WTC11 (cell line): ENCODE results near the gene SMC5.

Experiments
- AFF4 ChIP-seq: sonication (generic); formaldehyde crosslinking; IDR thresholded peaks from 2 replicates; pipeline ENCODE4 v1.8.1; 2023; ENCODE audit warnings: mild to moderate bottlenecking, missing genetic modification reagents, borderline replicate concordance
- PRRX2 ChIP-seq: fragments of 250-450 bp; sonication (Bioruptor Pico); IDR thresholded peaks from 2 replicates; pipeline ENCODE4 v1.8.0; 2021; ENCODE audit warnings: mild to moderate bottlenecking

DNA sequence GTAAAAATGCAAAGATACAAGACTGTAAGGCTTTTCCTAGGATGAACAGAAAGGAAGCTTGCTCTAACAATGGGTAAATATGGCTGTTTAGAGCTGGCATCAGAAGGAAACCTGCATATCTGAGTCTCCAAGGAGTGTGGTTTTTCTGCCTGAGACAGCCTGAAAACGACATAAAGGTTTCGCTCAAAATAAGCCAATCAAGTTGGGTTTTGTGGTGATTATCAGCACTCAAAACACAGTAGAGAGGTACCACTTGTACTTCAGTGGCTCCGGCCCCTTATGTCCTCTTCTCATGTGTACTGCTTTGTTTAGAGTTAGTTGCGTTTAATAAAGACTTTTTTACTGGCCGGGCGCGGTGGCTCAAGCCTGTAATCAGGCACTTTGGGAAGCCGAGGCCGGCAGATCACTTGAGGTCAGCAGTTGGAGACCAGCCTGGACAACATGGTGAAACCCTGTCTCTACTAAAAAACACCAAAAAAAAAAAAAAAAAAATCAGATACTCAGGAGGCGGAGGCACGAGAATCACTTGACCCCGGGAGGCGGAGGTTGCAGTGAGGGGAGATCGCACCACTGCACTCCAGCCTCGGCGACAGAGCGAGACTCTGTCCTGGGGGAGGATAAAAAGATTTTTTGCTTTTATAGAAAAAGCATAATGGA is 116.3 kb downstream of the SMC5 start:
- no peak for TF ChIP-seq PRRX2
- no peak for TF ChIP-seq AFF4 (CRISPR knock-in tag)
